ENCODE data around the gene CARD11.

GRCh38 chr7:3083350-3083749 lies 39.7 kb upstream of the CARD11 start:
- no peak for TF ChIP-seq CTCF (IDR thresholded peaks at IDR 0.05)
- TF ChIP-seq POLR2A (IDR thresholded peaks at IDR 0.05), result no peak
